A673 (cell line): ENCODE measurements around the gene SNX24. TPM values are rescaled to one million over a fixed set of nuclear protein-coding genes. Genes with fewer than 3 reads are reported as not detected.

Source experiments
- BruUV-seq: library from RNA; stranded (reverse); fragments of 400-500 nt; replicated peaks from 2 replicates; lab custom pipeline; 2021; lab: Mats Ljungman, UMichigan
- CTCF ChIA-PET: fragments of 300-600 bp; sonication (Branson Sonifier 250); formaldehyde crosslinking; loops from one replicate; lab custom pipeline; 2022; ENCODE audit warnings: antibody characterized with exemption; lab: Charles Lee
- POLR2A ChIA-PET: fragments of 300-600 bp; sonication (Branson Sonifier 250); formaldehyde crosslinking; loops from one replicate; lab custom pipeline; 2022; ENCODE audit warnings: antibody characterized with exemption; ENCODE audit not compliant: low non-redundant PET; lab: Charles Lee
- DNase-seq: peaks from one replicate; pipeline ENCODE4 v3.0.0-alpha.2; 2015; ENCODE audit warnings: low spot score
- H3K27ac ChIP-seq: fragments of 200-600 bp; sonication (generic); 2 replicates; pipeline ENCODE4 v1.5.1; 2016; ENCODE audit warnings: mixed run types, low read depth, mild to moderate bottlenecking, mixed read lengths, antibody characterized with exemption, low read length; ENCODE audit not compliant: poor library complexity, severe bottlenecking
- H3K27me3 ChIP-seq: fragments of 200-600 bp; sonication (generic); replicated peaks from 2 replicates; pipeline ENCODE4 v1.6.1; 2017; ENCODE audit warnings: mixed run types, low read depth, mild to moderate bottlenecking, mixed read lengths, antibody characterized with exemption, low read length; ENCODE audit not compliant: insufficient read depth, poor library complexity
- H3K36me3 ChIP-seq: fragments of 200-600 bp; sonication (generic); 2 replicates; pipeline ENCODE4 v1.6.1; 2016; ENCODE audit warnings: mixed run types, mild to moderate bottlenecking, mixed read lengths, antibody characterized with exemption, low read length; ENCODE audit not compliant: insufficient read depth, poor library complexity, severe bottlenecking
- H3K4me1 ChIP-seq: fragments of 200-600 bp; sonication (generic); 2 replicates; pipeline ENCODE4 v1.6.1; 2017; ENCODE audit warnings: mixed run types, mild to moderate bottlenecking, mixed read lengths, antibody characterized with exemption, low read length; ENCODE audit not compliant: insufficient read depth, poor library complexity, severe bottlenecking
- H3K4me3 ChIP-seq: fragments of 200-600 bp; sonication (generic); 2 replicates; pipeline ENCODE4 v1.5.1; 2016; ENCODE audit warnings: low read depth, mixed run types, mild to moderate bottlenecking, mixed read lengths, low read length; ENCODE audit not compliant: poor library complexity, severe bottlenecking
- H3K9me3 ChIP-seq: fragments of 200-600 bp; sonication (generic); 2 replicates; pipeline ENCODE4 v1.6.1; 2016; ENCODE audit warnings: mixed run types, low read depth, mild to moderate bottlenecking, mixed read lengths, antibody characterized with exemption, low read length; ENCODE audit not compliant: poor library complexity, severe bottlenecking
- EZH2 ChIP-seq: fragments of 200-600 bp; sonication (generic); IDR thresholded peaks from 2 replicates; pipeline ENCODE4 v1.6.1; 2017; ENCODE audit warnings: borderline replicate concordance, low read depth, mild to moderate bottlenecking, mixed read lengths, antibody characterized with exemption, low read length; ENCODE audit not compliant: poor library complexity, severe bottlenecking
- intact Hi-C: fragments of 100-400 bp; cut with micrococcal nuclease; formaldehyde crosslinking; loops from one replicate; pipeline ENCODE4 v1.10.0; 2022; ENCODE audit not compliant: unreplicated experiment
- total RNA-seq: library from RNA; stranded (reverse); gene quantifications from 2 replicates; pipeline ENCODE4 v1.2.3, GENCODE V29; 2021
- TF ChIP-seq, protein P1 (sequence below): fragments of 300-800, 200-600 bp; sonication (generic); conservative IDR thresholded peaks from 2 replicates; pipeline ENCODE4 v1.5.1; 2017; ENCODE audit warnings: low read depth, mild to moderate bottlenecking, antibody characterized with exemption, low read length, moderate library complexity, mixed read lengths

The SNX24 gene
- total RNA-seq, 1 experiment from 2014 or later, result 13.6 TPM

GRCh38 chr5:122815218-122815767 lies 30.1 kb upstream of the SNX24 start:
- CTCF ChIA-PET, result no interaction called here
- POLR2A ChIA-PET, result no interaction called here
- DNase-seq, result no peak
- Histone ChIP-seq H3K27me3 (no peaks in the 10 kb centered on the region), H3K4me1 (no peaks in the 10 kb centered on the region), H3K36me3 (peaks cover 3% of the 10 kb centered on the region), H3K4me3 (no peak overlapping the region), H3K27ac (no peak overlapping the region), H3K9me3 (no peaks in the 10 kb centered on the region)
- BruUV-seq, result no TSS peak
- no peak for TF ChIP-seq EZH2
- TF ChIP-seq, protein P1, sequence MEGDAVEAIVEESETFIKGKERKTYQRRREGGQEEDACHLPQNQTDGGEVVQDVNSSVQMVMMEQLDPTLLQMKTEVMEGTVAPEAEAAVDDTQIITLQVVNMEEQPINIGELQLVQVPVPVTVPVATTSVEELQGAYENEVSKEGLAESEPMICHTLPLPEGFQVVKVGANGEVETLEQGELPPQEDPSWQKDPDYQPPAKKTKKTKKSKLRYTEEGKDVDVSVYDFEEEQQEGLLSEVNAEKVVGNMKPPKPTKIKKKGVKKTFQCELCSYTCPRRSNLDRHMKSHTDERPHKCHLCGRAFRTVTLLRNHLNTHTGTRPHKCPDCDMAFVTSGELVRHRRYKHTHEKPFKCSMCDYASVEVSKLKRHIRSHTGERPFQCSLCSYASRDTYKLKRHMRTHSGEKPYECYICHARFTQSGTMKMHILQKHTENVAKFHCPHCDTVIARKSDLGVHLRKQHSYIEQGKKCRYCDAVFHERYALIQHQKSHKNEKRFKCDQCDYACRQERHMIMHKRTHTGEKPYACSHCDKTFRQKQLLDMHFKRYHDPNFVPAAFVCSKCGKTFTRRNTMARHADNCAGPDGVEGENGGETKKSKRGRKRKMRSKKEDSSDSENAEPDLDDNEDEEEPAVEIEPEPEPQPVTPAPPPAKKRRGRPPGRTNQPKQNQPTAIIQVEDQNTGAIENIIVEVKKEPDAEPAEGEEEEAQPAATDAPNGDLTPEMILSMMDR, result no peak
- intact Hi-C loops, result no loop called here

- ChIA-PET CTCF (no interaction called here), POLR2A (no interaction called here)
- peaks cover 3% of the 10 kb centered on the region for H3K36me3 ChIP-seq
- H3K9me3 ChIP-seq, result no peaks in the 10 kb centered on the region
- H3K27ac ChIP-seq, result no peak overlapping the region
- no TSS peak for BruUV-seq
- intact Hi-C loops, result no loop called here
- no peaks in the 10 kb centered on the region for H3K4me1 ChIP-seq
- no peak for DNase-seq
- TF ChIP-seq, protein P1, result no peak
- TF ChIP-seq EZH2, result no peak
- no peaks in the 10 kb centered on the region for H3K27me3 ChIP-seq
- H3K4me3 ChIP-seq, result no peak overlapping the region
Observed at GRCh38 chr5:122816756-122817155, 28.7 kb upstream of the SNX24 start.

DNA sequence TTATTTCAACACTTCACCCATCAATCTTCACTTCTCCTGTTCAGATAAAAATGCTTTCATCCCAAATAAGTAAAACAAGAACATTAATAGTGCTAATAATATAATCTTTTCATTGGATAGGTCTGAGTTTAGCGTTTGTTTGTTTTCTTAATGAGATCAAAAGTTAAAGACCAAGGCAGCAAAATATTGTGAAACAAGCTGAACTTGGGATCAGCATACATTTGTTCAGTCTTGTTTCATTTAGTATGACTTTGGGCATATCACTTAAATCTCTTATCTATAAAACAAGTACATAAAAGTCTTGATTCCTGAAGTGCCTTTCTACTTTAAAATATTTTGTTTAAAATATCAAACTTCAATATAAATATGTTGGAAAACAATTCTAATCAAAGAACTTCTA lies 13.4 kb upstream of the SNX24 start:
- ChIA-PET CTCF (no interaction called here), POLR2A (no interaction called here)
- Histone ChIP-seq H3K27ac (no peak overlapping the region), H3K4me3 (no peak overlapping the region), H3K9me3 (no peaks in the 10 kb centered on the region), H3K36me3 (peaks cover 8% of the 10 kb centered on the region), H3K4me1 (peaks cover 7% of the 10 kb centered on the region), H3K27me3 (no peaks in the 10 kb centered on the region)
- TF ChIP-seq, protein P1, result no peak
- TF ChIP-seq EZH2, result no peak
- no peak for DNase-seq
- no TSS peak for BruUV-seq
- intact Hi-C loops, result loop anchor here (10.0 kb wide), 1 partner anchor 127 kb away; no protein-coding TSS in a partner anchor
